NCI-H128 (cell line): ENCODE measurements around the gene MCRIP1.

Experiments
- DNase-seq: peaks from one replicate; lab custom pipeline; 2025; ENCODE audit not compliant: unreplicated experiment; lab: John Stamatoyannopoulos, UW

Gene MCRIP1

DNA sequence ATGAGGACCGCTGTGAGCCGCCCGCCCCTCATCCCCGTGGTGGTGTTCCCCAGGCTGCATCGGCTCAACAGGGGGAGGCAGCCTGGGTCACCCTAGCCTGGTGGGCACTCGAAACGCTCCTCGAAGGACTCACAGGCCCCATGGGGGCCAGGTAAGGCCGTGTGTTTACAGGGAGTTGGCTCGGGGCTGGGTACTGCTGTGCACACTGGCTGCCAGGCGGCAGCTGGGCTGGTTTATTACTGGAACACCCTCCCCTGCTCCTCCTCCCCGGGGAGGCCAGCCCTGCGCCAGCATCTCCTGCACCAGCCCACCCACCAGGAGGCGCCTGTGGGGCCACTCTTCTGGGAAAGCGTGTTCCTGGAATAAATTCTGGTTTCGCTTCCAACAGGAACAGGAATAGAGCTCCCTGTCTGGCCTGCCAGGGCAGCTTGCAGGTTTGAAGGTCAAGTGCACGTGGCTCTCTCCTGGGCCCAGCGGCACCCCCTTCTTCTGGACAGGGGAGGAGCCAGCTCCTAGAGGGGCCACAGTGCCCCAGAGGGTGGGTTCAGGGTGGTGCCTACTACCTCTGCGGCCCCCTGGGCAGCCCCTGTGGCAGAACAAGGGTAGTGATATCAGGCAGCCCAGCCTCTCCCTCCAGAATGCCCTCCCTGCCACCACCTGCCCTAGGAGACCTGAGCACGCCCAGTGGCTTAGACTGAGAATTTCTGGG lies 11.3 kb downstream of the MCRIP1 start:
- DNase-seq: no peak

DNA sequence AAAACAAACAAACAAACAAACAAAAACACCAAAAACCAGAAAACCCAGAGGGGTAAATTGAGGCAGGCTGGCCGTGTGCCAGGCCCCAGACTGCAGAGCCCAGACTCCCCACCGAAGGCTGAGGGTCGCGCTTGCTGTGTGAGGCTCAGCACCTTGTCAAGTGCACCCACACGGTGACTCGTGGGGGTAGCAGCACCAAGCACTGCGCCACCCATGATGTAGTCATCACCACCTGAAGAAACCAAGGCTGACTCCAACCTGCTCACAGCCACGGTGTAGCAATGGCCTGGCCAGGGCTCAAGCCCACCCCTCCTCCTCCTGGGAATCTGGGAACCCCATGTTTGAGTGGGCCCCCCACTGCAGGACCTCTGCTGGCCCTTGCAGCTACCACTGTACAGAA lies 11.9 kb downstream of the MCRIP1 start:
- DNase-seq: no peak

- DNase-seq: no peak
Measured at GRCh38 chr17:81819708-81820107, 13.4 kb downstream of the MCRIP1 start.

DNA sequence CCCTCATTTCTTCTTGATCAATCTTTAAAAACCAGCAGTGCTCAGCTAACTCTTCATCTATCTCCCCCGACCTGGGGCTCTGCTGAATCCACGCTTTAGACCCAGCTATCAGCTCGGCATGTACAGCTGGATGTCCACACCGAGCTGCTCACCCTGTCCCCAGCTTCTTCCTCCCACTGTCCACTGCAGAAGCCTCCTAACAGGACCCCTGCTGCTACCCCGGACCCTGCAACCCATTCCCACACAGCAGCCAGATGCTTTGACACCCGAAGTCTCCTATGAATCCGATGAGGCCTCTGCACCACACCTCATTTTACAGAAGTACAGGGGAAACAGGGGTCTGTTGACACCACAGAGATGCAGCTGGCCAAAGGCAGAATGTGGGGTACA lies 15.3 kb downstream of the MCRIP1 start:
- DNase-seq: no peak

DNA sequence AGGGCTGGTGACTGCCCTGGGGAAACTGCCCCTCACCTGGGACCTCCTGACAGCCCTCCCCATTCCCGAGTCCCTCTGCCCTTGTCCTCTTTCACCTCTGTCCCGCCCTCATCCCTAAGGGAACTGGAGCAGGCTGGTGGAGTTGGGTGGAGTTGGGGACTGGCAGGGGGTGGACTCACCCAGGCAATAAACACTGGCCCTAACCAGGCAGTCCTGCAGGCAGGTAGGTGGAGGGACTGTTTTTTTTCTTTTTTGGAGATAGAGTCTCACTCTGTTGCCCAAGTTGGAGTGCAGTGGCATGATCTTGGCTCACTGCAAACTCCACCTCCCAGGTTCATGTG lies 17.5 kb downstream of the MCRIP1 start:
- DNase-seq: no peak

GRCh38 chr17:81814748-81815645 lies 18.1 kb downstream of the MCRIP1 start:
- no peak for DNase-seq

DNA sequence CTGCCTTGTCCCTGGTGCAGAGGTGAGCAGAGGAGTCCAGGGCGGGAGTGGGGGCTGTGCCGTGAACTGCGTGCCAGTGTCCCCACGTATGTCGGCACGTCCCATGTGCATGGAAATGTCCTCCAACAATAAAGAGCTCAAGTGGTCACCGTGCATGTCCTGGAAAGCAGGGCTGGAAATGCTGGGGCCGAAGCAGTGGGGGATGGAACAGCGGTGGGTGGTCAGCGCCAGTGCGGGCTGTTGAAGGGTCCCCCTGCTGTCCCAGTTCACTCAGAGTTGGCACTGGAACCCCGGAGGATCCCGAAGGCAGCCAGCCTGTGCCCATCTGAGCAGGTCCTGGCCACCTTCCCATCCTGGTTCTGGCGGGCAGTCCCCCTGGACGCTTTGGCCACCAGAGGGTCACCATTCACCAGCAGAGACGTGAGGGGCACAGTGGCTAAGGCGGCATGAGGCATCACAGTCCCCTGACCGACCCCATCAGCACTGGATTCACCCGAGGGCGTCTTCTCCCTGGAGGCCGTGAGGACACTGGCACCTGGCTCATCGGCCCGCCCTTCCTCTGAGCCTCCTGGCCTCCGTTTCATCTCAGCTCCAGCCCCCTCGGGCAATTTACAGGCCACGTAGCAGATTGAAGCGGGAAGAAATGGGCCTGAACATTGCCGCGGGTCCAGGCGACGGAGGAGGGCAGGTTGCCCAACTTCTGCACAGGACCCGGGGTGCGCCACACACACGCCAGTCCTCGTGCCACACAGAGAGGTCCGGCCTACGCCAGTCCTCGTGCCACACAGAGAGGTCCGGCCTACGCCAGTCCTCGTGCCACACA lies 19.0 kb downstream of the MCRIP1 start:
- no peak for DNase-seq

- DNase-seq: no peak
Measured at GRCh38 chr17:81813371-81813684, 19.8 kb downstream of the MCRIP1 start.

DNA sequence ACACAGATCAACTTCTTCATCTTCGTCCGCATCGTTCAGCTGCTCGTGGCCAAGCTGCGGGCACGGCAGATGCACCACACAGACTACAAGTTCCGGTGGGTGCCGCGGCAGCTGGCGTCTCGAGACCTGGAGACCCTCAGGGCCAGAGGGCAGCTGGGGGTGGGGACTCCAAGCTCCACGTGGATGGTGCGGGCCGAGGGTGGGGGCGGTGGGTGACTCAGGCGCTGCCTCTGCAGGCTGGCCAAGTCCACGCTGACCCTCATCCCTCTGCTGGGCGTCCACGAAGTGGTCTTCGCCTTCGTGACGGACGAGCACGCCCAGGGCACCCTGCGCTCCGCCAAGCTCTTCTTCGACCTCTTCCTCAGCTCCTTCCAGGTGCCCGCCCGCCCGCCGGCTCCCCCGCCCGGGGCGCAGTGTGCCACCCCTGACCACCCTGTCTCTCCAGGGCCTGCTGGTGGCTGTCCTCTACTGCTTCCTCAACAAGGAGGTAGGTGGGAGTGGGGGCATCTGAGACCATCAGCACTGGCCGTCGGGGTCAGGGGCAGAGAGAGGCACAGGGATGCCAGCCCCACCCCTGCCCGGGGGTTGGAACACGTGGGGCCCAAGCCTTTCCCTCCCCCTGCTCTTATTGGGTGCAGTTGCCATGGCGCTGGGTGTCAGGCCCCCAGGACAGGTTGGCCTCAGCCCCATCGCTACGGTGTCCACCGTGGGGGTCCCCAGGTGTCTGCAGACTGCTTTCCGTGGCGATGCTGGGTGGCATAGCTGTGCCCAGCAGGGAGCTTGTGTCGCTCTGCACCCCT lies 20.3 kb downstream of the MCRIP1 start:
- DNase-seq: no peak

DNA sequence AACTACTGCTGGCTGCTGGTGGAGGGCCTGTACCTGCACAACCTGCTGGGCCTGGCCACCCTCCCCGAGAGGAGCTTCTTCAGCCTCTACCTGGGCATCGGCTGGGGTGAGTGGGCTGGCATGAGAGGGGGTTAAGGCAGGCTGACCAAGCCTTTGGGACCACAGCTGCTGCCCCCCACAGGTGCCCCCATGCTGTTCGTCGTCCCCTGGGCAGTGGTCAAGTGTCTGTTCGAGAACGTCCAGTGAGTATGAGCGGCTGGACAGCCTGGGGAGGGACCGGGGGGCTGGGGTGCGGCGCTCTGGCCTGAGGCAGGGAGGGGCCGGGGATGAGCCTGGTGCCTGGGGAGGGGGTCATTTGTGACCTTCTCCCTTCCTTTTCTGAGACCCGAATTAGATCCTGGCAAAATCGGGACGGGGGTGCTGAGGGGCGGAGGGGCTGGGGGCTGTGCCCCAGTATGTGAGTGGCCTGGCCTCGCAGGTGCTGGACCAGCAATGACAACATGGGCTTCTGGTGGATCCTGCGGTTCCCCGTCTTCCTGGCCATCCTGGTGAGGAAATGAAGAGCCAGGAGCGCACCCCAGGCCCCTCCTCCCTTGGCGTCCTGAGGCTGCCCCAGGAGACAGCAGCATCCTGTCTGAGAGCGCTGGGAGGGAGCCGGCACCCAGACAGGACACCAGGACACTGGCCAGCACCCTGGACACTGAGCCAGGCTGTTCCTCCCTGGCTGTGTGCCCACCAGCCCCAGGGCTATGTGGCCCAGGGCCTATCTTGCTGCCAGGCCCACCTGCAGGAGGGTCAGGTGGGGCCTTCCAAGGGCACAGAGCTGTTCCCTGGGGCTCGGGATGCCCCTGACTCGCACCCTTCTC lies 21.2 kb downstream of the MCRIP1 start:
- DNase-seq: no peak

- no peak for DNase-seq
Measured at GRCh38 chr17:81810892-81811704, 22.0 kb downstream of the MCRIP1 start.

- DNase-seq: no peak
Measured at GRCh38 chr17:81810476-81810875, 22.6 kb downstream of the MCRIP1 start.

DNA sequence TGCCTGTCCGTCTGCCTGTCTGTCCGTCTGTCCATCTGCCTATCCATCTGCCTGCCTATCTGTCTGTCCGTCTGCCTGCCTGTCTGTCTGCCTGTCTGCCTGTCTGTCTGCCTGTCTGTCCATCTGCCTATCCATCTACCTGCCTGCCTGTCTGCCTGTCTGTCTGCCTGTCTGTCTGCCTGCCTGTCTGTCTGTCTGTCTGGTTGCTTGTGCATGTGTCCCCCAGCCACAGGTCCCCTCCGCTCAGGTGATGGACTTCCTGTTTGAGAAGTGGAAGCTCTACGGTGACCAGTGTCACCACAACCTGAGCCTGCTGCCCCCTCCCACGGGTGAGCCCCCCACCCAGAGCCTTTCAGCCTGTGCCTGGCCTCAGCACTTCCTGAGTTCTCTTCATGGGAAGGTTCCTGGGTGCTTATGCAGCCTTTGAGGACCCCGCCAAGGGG lies 23.5 kb downstream of the MCRIP1 start:
- DNase-seq: no peak

- DNase-seq: no peak
Measured at GRCh38 chr17:81808778-81809555, 24.1 kb downstream of the MCRIP1 start.

DNA sequence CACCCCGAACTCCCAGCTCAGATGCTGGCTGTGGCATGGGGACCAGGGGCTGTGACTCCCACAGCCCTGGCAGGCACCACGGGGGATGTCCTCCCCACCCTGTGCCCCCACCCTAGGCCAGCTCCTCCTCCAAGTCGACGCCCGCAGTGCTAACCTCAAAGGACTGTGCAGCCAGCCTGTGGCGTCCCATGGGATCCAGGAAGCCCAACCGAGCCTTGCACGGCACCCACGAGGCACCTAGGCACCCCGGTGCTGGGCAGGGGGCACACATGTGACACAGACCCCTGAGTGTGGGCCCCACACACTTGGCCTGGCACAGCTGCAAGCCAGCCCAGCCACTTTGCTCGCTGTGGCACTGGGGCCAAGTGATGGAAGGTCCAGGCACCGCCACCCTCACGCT lies 25.3 kb downstream of the MCRIP1 start:
- no peak for DNase-seq

- no peak for DNase-seq
Measured at GRCh38 chr17:81807210-81807719, 25.8 kb downstream of the MCRIP1 start.

DNA sequence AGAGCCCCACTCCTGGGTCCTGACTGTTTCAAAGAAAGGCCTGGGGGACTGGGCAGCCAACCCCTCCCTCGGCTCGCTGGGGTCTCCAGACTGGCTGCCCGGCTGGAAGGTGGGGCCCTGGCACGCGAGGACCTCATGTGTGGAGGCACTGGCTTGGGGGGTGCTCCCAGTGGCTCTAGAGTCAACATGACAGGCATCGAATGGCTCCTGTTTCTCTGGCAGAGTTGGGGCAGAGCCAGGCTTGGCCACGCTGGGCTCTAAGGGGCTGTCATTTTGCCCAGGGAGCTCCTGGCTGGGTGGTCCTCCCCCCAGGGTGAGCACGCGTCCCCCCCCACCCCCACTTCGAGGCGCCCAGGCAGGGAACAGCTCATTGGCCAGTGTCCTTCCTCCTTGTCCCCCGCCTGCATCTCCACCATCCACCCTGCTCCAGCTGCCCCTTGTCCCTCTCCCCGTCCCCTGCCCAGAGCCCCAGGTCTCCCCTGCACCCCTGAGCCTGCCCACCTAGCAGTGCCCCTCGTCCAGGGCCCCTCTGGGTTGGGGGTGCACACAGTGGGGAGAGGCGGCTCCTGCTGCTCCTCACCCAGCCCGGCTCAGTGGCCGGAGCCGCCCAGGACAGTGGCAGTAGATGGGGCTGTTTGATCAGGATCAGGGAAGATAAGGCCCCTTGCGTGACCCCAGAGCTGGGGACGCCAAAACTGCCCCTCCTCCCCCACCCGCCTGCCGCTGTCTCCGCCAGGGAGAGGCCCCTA lies 26.5 kb downstream of the MCRIP1 start:
- DNase-seq: no peak
